Heart left ventricle (tissue), 13 donors: ENCODE results near the gene NECTIN2.

ENCODE experiments used
- CTCF ChIP-seq, 12 donors: fragments of 200-600 bp; sonication (generic) in 4 of 12; IDR thresholded peaks; one replicate each; pipeline versions ENCODE4 v1.5.0 to v1.8.0; 2018 to 2022; ENCODE audit warnings: antibody characterized with exemption in 12 of 12, mild to moderate bottlenecking in 5 of 12
- POLR2A ChIP-seq, 2 donors: fragments of 450-650 bp; IDR thresholded peaks; one replicate each; pipeline ENCODE4 v1.6.1; 2017; ENCODE audit warnings: antibody characterized with exemption in 2 of 2, mild to moderate bottlenecking in 2 of 2, moderate library complexity in 2 of 2
- donor health status: ischemic (EF 13 %, LVEDD 7.1; RV severe dilation, severe dysfunction).
- donor health status: DM: no; HTN: yes; CAD: no.
- donor health status: DM: no; HTN: no; CAD: no.
- donor health status: ischemic (EF 25% LVEDD 6.9; RV normal size, moderate dysfunction).
- donor health status: ischemic (EF 25% LVEDD 5.7; RV mildly dilated, moderate dysfunction).
- donor health status: ischemic (EF 35%, LVEDD 5.7; RV mildly dilated, moderate dysfunction).
- donor health status: nonischemic (EF 11% LVEDD 7.7; RV severe dilation, severe dysfunction).
- donor health status: DM: yes; HTN: yes; CAD: no.
- donor health status: PGD.
- donor health status: ischemic (EF 29% LVEDD 5.4; RV normal size, mild dysfunction).
- donor health status: nonischemic (EF 23%, LVEDD 6.1; RV moderate dilation, normal function).

GRCh38 chr19:44811122-44811419 is 35.0 kb upstream of the NECTIN2 start:
- no peak for TF ChIP-seq POLR2A (IDR thresholded peaks at IDR 0.05)
- TF ChIP-seq CTCF (IDR thresholded peaks at IDR 0.05): no peak
